Activated T-helper 17 cell treated with anti-CD3 and anti-CD28 coated beads, Interleukin-2, amount 50 U/mL, for 72 hours (primary cell): Measurements from ENCODE around the gene PSMC1. TPM values are rescaled to one million over a fixed set of nuclear protein-coding genes. Genes with fewer than 3 reads are reported as not detected.

Experiments
- ATAC-seq: fragments of 150-1000 bp; cut with Tn5 transposase; replicated peaks from 2 replicates; pipeline ENCODE4 v1.10.0; 2021; ENCODE audit warnings: mild to moderate bottlenecking, moderate library complexity
- H3K27ac Mint-ChIP-seq: one replicate; pipeline ENCODE4 v1.8.0; 2022; ENCODE audit warnings: mixed read lengths
- H3K27me3 Mint-ChIP-seq: one replicate; pipeline ENCODE4 v1.8.0; 2022; ENCODE audit warnings: mixed read lengths
- H3K36me3 Mint-ChIP-seq: one replicate; pipeline ENCODE4 v1.8.0; 2022; ENCODE audit warnings: low read depth, mild to moderate bottlenecking, mixed read lengths
- H3K4me1 Mint-ChIP-seq: one replicate; pipeline ENCODE4 v1.8.0; 2022; ENCODE audit warnings: mixed read lengths
- H3K4me3 Mint-ChIP-seq: one replicate; pipeline ENCODE4 v1.8.0; 2022; ENCODE audit warnings: mild to moderate bottlenecking, mixed read lengths
- H3K9me3 Mint-ChIP-seq: one replicate; pipeline ENCODE4 v1.8.0; 2022; ENCODE audit warnings: mixed read lengths
- total RNA-seq, 2 donors: library from RNA; stranded (reverse); gene quantifications; one replicate each; pipeline ENCODE4 v1.2.3, GENCODE V29; 2022

Gene PSMC1
- total RNA-seq, 2 donors from 2014 or later: 129 to 139 TPM

- H3K27ac Mint-ChIP-seq: no peak overlapping the region
- no peaks in the 10 kb centered on the region for H3K9me3 Mint-ChIP-seq
- no peak for ATAC-seq
- no peaks in the 10 kb centered on the region for H3K27me3 Mint-ChIP-seq
- H3K4me3 Mint-ChIP-seq: no peak overlapping the region
- H3K4me1 Mint-ChIP-seq: no peaks in the 10 kb centered on the region
- peaks cover 95% of the 10 kb centered on the region for H3K36me3 Mint-ChIP-seq
Observed at GRCh38 chr14:90288651-90289355, 32.5 kb downstream of the PSMC1 start.

GRCh38 chr14:90290337-90291011, 34.1 kb downstream of the PSMC1 start:
- no peak for ATAC-seq
- Mint-ChIP-seq H3K27me3 (no peaks in the 10 kb centered on the region), H3K36me3 (peaks cover 95% of the 10 kb centered on the region), H3K27ac (peak overlapping the region; percentile 19), H3K4me1 (no peaks in the 10 kb centered on the region), H3K4me3 (no peak overlapping the region), H3K9me3 (no peaks in the 10 kb centered on the region)

GRCh38 chr14:90291699-90292098, 35.3 kb downstream of the PSMC1 start:
- Mint-ChIP-seq H3K4me3 (no peak overlapping the region), H3K4me1 (no peaks in the 10 kb centered on the region), H3K9me3 (no peaks in the 10 kb centered on the region), H3K27ac (peak overlapping the region; percentile 27), H3K27me3 (no peaks in the 10 kb centered on the region), H3K36me3 (peaks cover 95% of the 10 kb centered on the region)
- no peak for ATAC-seq

GRCh38 chr14:90293766-90294730, 37.7 kb downstream of the PSMC1 start:
- H3K9me3 Mint-ChIP-seq: no peaks in the 10 kb centered on the region
- no peak overlapping the region for H3K4me3 Mint-ChIP-seq
- no peaks in the 10 kb centered on the region for H3K4me1 Mint-ChIP-seq
- no peak for ATAC-seq
- H3K27ac Mint-ChIP-seq: no peak overlapping the region
- H3K27me3 Mint-ChIP-seq: no peaks in the 10 kb centered on the region
- H3K36me3 Mint-ChIP-seq: peaks cover 95% of the 10 kb centered on the region

GRCh38 chr14:90294872-90295271, 38.5 kb downstream of the PSMC1 start:
- Mint-ChIP-seq H3K4me1 (no peaks in the 10 kb centered on the region), H3K36me3 (peaks cover 94% of the 10 kb centered on the region), H3K9me3 (no peaks in the 10 kb centered on the region), H3K27me3 (no peaks in the 10 kb centered on the region), H3K4me3 (no peak overlapping the region), H3K27ac (no peak overlapping the region)
- peak; percentile 38 for ATAC-seq

GRCh38 chr14:90295870-90296516, 39.6 kb downstream of the PSMC1 start:
- Mint-ChIP-seq H3K9me3 (no peaks in the 10 kb centered on the region), H3K4me1 (peaks cover 7% of the 10 kb centered on the region), H3K4me3 (no peak overlapping the region), H3K27ac (no peak overlapping the region), H3K36me3 (peaks cover 94% of the 10 kb centered on the region), H3K27me3 (no peaks in the 10 kb centered on the region)
- no peak for ATAC-seq

GRCh38 chr14:90296641-90297040, 40.3 kb downstream of the PSMC1 start:
- Mint-ChIP-seq H3K36me3 (peaks cover 94% of the 10 kb centered on the region), H3K4me1 (peaks cover 8% of the 10 kb centered on the region), H3K27me3 (no peaks in the 10 kb centered on the region), H3K27ac (no peak overlapping the region), H3K9me3 (no peaks in the 10 kb centered on the region), H3K4me3 (no peak overlapping the region)
- no peak for ATAC-seq

- H3K36me3 Mint-ChIP-seq: peaks cover 94% of the 10 kb centered on the region
Observed at GRCh38 chr14:90297876-90298629, 41.7 kb downstream of the PSMC1 start.

GRCh38 chr14:90299408-90299807, 43.1 kb downstream of the PSMC1 start:
- no peak overlapping the region for H3K4me3 Mint-ChIP-seq
- ATAC-seq: no peak
- peaks cover 95% of the 10 kb centered on the region for H3K36me3 Mint-ChIP-seq
- no peaks in the 10 kb centered on the region for H3K9me3 Mint-ChIP-seq
- H3K27ac Mint-ChIP-seq: no peak overlapping the region
- H3K27me3 Mint-ChIP-seq: no peaks in the 10 kb centered on the region
- H3K4me1 Mint-ChIP-seq: peaks cover 8% of the 10 kb centered on the region

More at GRCh38 chr14:90297876-90298629, 41.7 kb downstream of the PSMC1 start:
- peaks cover 8% of the 10 kb centered on the region for H3K4me1 Mint-ChIP-seq
- no peaks in the 10 kb centered on the region for H3K27me3 Mint-ChIP-seq
- no peak for ATAC-seq
- H3K4me3 Mint-ChIP-seq: no peak overlapping the region
- no peaks in the 10 kb centered on the region for H3K9me3 Mint-ChIP-seq
- H3K27ac Mint-ChIP-seq: no peak overlapping the region

- Mint-ChIP-seq H3K9me3 (no peaks in the 10 kb centered on the region), H3K27me3 (no peaks in the 10 kb centered on the region), H3K4me1 (peaks cover 8% of the 10 kb centered on the region), H3K4me3 (no peak overlapping the region), H3K27ac (peak overlapping the region; percentile 26), H3K36me3 (peaks cover 98% of the 10 kb centered on the region)
- no peak for ATAC-seq
Observed at GRCh38 chr14:90300611-90301047, 44.3 kb downstream of the PSMC1 start.

GRCh38 chr14:90301122-90301521, 44.8 kb downstream of the PSMC1 start:
- peaks cover 98% of the 10 kb centered on the region for H3K36me3 Mint-ChIP-seq

GRCh38 chr14:90301668-90302090, 45.3 kb downstream of the PSMC1 start:
- peaks cover 96% of the 10 kb centered on the region for H3K36me3 Mint-ChIP-seq
- peaks cover 8% of the 10 kb centered on the region for H3K4me1 Mint-ChIP-seq
- no peaks in the 10 kb centered on the region for H3K27me3 Mint-ChIP-seq
- no peak overlapping the region for H3K4me3 Mint-ChIP-seq
- H3K9me3 Mint-ChIP-seq: no peaks in the 10 kb centered on the region
- no peak for ATAC-seq
- peak overlapping the region; percentile 26 for H3K27ac Mint-ChIP-seq

More at GRCh38 chr14:90301122-90301521, 44.8 kb downstream of the PSMC1 start:
- Mint-ChIP-seq H3K9me3 (no peaks in the 10 kb centered on the region), H3K27ac (peak overlapping the region; percentile 26), H3K4me3 (no peak overlapping the region), H3K4me1 (peaks cover 8% of the 10 kb centered on the region), H3K27me3 (no peaks in the 10 kb centered on the region)
- ATAC-seq: no peak

GRCh38 chr14:90302529-90303303, 46.4 kb downstream of the PSMC1 start:
- no peak for ATAC-seq
- Mint-ChIP-seq H3K9me3 (no peaks in the 10 kb centered on the region), H3K4me1 (peaks cover 8% of the 10 kb centered on the region), H3K4me3 (no peak overlapping the region), H3K27me3 (no peaks in the 10 kb centered on the region), H3K36me3 (peaks cover 95% of the 10 kb centered on the region), H3K27ac (no peak overlapping the region)
